Keratinocyte (primary cell): ENCODE data around the gene CAD.

ENCODE experiments used
- EZH2 ChIP-seq: IDR thresholded peaks from one replicate; pipeline ENCODE4 v1.6.1; 2012; ENCODE audit warnings: inconsistent platforms, mild to moderate bottlenecking, low read length, moderate library complexity
- TF ChIP-seq, protein P1 (sequence below), 3 experiments: IDR thresholded peaks in 1 of 3; conservative IDR thresholded peaks in 1 of 3; optimal IDR thresholded peaks in 1 of 3; 2 replicates in 2 of 3; 3 replicates in 1 of 3; pipeline versions ENCODE3 to v1.5.1; 2011; ENCODE audit warnings: low read length in 3 of 3, mild to moderate bottlenecking in 3 of 3, moderate library complexity in 2 of 3, control low read depth in 1 of 3, inconsistent platforms in 1 of 3; ENCODE audit not compliant: insufficient read depth in 2 of 3; ENCODE audit errors: extremely low read depth in 1 of 3

DNA sequence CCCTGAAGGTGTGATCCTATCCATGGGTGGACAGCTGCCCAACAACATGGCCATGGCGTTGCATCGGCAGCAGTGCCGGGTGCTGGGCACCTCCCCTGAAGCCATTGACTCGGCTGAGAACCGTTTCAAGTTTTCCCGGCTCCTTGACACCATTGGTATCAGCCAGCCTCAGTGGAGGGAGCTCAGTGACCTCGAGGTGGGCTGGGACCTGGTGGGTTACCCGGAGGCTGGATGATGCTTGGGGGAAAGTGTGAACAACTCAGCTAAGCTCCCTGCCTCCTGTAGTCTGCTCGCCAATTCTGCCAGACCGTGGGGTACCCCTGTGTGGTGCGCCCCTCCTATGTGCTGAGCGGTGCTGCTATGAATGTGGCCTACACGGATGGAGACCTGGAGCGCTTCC, 16.2 kb downstream of the CAD start:
- TF ChIP-seq, protein P1, sequence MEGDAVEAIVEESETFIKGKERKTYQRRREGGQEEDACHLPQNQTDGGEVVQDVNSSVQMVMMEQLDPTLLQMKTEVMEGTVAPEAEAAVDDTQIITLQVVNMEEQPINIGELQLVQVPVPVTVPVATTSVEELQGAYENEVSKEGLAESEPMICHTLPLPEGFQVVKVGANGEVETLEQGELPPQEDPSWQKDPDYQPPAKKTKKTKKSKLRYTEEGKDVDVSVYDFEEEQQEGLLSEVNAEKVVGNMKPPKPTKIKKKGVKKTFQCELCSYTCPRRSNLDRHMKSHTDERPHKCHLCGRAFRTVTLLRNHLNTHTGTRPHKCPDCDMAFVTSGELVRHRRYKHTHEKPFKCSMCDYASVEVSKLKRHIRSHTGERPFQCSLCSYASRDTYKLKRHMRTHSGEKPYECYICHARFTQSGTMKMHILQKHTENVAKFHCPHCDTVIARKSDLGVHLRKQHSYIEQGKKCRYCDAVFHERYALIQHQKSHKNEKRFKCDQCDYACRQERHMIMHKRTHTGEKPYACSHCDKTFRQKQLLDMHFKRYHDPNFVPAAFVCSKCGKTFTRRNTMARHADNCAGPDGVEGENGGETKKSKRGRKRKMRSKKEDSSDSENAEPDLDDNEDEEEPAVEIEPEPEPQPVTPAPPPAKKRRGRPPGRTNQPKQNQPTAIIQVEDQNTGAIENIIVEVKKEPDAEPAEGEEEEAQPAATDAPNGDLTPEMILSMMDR (optimal IDR thresholded peaks at IDR 0.05 in 1 of 3, IDR thresholded peaks at IDR 0.05 in 1 of 3, conservative IDR thresholded peaks at IDR 0.05 in 1 of 3; ENCODE audit: extremely low read depth in 1 of 3, insufficient read depth in 2 of 3, low read length in 3 of 3), result no peak
- no peak for TF ChIP-seq EZH2
